Activated CD4-positive, alpha-beta T cell treated with anti-CD3 and anti-CD28 coated beads, Interleukin-2, amount 50 U/mL, for 48 hours (primary cell): ENCODE results near the gene OMG.

Source experiments
- DNase-seq, 2 experiments: peaks; one replicate each; pipeline ENCODE4 v3.0.0-alpha.2; 2020

The OMG gene

DNA sequence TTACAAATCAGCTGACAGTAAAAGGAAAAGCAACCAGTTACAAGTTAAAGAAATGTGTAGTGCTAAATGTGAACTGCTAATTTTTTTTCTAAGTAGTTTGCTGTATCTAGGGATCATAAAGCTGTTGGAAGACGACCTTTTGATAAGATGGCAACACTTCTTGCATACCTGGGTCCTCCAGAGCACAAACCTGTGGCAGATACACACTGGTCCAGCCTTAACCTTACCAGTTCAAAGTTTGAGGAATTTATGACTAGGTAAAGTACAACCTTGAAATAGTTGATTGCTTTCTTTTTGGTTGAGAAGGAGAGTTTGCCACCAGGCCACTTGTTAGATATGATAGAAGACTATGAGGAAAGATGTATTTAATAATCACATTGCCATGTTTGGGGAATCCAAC lies 35.4 kb downstream of the OMG start:
- DNase-seq = no peak

DNA sequence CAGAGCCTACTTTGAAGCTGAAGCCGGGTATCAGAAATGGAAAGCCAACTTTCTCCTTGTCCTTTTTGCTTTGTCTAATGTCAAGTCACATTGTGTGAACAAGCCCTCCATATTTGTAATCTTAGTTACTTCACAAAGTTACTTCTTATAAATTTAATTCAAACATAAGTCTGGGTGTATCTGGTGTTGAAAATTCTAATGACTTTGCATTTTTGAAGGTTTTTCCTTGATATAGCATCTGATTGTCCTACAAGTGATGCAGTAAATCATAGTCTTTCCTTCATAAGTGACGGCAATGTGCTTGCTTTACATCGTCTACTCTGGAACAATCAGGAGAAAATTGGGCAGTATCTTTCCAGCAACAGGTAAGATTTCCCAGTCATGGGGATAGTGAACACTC lies 36.9 kb downstream of the OMG start:
- DNase-seq = no peak

DNA sequence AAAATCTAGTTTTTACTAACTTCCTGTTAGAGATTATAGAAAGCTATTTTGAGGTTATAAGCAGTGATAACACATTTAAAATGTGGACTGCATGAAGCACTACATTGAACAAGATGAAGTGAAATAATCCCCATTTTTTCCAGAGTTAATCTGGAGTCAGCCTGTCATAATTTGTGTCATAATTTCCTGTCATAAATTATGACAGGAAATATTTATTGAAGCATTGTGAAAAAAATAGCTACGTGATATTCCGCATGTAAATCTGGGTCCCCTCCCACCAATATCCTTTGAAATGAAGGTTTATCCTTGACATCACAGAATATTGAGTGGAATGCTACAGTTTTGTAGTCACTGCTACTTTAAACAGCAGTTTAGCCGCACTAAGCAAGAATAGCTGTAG lies 40.1 kb downstream of the OMG start:
- no peak for DNase-seq

DNA sequence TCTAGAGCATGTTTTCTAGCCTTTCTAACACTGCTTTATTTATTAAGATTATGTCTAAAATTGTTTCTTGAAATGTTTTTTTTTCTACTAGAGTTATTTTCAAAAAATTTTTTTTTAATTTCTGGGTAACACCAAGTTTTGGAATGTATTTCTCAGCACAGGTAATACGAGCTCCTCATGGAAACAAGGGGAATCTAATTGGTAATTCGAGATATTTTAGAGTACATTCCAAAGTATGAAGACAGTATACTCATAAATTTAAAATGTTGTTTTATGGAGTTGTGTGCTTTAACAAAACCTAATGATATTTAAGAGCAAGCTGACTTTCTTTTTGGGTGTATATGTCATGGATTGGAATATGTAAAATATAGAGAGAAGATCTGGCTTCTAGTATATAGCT lies 42.4 kb downstream of the OMG start:
- no peak for DNase-seq

DNA sequence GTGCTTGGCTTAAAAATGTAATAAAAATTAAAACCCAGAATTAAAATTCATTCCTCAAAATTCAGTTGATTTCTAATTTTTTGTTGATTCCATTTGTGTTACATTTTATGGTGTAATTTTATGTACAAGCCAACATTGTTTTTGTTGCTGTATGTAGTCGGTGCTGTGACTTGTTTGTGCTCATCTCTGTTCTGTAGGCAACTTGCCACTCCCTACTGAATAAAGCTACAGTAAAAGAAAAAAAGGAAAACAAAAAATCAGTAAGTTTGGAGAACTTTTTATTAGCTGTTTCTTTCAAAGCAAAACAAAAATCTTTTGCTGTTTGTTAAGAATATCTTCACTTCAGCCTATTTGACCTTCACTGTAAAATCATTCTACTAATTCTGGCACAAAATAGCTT lies 44.3 kb downstream of the OMG start:
- DNase-seq = no peak

DNA sequence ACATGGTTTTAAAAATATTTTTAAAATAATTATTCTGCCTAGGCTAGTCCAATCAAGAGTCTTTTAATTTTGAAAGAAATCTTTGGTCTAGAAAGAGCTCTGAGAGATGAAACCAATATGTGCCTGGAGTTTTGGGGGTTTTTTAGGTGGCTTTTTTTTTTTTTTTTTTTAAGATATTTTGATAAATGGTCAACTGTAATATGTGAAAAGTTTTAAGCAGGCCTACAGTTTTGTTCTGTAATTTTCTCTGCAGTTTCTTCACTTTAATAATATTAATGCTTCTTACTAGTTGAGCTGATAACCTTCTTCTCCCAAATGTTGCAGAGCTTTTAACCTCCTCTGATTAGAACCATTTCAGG lies 45.1 kb downstream of the OMG start:
- no peak for DNase-seq

DNA sequence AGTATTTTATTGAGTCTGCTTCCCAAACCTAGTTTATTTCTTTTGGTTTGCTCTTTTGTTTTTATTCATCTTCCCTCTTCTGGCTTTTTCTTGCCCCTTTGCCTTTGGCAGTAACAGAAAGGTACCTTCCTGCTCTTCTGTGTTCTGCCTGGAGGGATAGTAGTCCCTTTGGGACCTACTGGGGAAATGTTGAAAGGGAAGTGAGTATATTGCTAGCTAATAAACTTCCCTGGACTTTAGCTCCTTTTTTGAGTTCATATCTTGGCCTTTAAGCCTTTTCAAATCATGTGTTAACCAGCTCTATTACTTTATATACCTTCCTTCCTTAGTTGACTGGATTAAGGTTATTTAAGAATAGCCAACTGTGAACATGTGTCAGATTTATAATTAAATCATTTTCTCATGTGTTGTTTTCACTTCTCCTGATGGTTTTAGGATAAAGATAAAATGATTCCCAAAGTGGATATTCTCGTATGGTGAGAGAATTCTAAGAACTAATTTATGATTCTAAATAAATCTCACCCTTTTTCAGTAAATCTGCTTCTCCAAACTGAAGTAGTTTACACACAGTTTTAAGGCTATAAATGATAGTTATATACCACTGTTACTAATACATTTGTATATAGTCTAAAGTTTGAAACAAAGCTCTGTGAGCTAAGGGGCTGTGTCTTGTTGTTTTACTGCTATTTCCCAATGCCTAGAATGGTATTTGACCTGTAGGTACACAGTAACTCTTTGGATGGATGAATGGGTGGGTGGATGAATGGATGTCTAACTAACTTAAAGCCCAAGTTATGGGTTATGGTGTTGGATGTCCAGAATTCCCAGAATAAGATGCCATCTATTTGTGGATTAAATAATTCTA lies 45.7 kb downstream of the OMG start:
- no peak for DNase-seq

DNA sequence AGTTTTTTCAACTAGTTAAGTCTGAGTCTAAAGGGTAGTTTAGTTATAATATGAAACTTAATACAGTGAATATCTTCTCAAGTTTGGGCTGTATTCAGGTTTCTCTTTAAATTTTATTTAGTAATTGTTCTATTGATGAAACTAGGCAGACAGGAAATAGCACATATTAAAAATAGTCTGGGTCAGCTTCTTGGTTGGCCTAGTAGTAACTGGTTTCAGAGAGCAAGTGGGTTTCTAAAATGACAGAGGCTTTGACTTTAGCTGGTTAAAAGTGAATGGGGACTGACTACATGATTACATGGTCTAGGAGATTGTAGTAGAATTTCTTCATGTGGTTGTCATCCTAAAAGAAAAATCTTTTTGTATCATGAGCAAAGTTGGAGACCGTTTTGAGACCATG lies 46.8 kb downstream of the OMG start:
- no peak for DNase-seq

DNA sequence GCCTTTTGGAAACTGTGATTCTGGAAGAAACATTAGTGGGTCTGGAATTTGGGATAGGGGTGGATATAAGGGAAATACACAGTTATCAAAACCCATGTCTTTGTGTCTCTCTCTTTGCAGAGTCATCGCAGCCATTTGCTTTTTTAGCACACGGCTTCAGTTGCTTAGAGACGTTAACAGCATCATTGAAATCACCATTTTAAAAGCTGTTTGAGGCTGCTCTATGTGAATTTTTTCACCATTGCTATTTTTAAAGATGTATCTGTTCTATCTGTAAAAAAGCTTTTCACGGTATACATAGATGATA lies 47.3 kb downstream of the OMG start:
- no peak for DNase-seq

DNA sequence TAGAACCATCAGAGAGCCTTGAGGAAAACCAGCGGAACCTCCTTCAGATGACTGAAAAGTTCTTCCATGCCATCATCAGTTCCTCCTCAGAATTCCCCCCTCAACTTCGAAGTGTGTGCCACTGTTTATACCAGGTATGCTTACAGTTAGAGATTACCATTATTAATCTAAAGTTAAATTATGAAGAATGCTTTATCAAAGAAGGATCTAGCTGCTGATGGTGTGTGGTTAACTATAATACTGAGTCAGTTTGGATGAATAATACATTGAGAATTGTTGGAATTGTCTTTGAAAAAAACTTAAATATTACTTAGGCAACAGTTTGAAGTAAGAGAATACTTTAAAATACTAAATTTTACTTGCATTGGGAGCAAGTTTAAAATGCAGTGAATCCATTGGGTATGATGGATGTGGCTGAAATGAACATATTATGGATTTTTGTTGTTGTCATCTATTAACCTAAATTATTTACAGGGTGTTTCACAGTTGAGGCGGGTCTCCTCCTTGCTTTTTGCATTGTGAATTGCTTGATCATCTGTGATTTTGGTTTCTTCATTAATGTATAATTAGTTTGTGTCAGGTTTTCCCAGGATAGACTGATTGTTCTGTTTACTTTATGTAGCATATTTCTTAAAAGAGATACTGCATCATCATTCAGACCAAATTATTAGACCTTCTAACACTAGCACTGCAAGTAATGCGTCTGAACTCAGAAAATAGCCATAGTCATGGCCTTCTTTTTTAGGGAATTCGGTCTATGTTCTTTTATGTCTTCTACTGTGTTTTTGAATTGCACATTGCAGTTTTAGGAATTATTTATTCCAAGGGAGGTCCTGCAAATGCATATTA lies 47.8 kb downstream of the OMG start:
- no peak for DNase-seq
